Gastroesophageal sphincter (tissue), 4 donors: ENCODE data around the gene GLOD4. TPM values are rescaled to one million over a fixed set of nuclear protein-coding genes. Genes with fewer than 3 reads are reported as not detected.
A peak's percentile ranks its signal among the peaks of the same experiment; 100 is the strongest.
"Not testable (repeated sequence)": the region's sequence is repeated elsewhere in the genome, so short reads cannot be mapped to it uniquely, and the experiment has no call there.

ENCODE experiments used
- ATAC-seq: fragments of 150-250 bp; one replicate; pipeline ENCODE4 v1.9.1; 2016; ENCODE audit warnings: mild to moderate bottlenecking, moderate library complexity
- H3K27ac ChIP-seq, 4 donors: fragments of 200-600 bp; sonication (generic) in 3 of 4; 1 replicate in 3 of 4; 2 replicates in 1 of 4; pipeline ENCODE4 v1.5.1; 2016 to 2019
- H3K27me3 ChIP-seq: fragments of 200-600 bp; sonication (generic); one replicate; pipeline ENCODE4 v1.5.1; 2019
- H3K36me3 ChIP-seq, 2 donors: fragments of 200-600 bp; sonication (generic); one replicate each; pipeline ENCODE4 v1.5.1; 2019; ENCODE audit warnings: control low read depth in 1 of 2
- H3K4me1 ChIP-seq, 3 donors: fragments of 200-600 bp; sonication (generic); 1 replicate in 2 of 3; 2 replicates in 1 of 3; pipeline ENCODE4 v1.5.1; 2016 to 2019; ENCODE audit warnings: control low read depth in 2 of 3
- H3K4me3 ChIP-seq, 2 donors: fragments of 200-600 bp; sonication (generic); one replicate each; pipeline ENCODE4 v1.5.1; 2019; ENCODE audit warnings: mild to moderate bottlenecking in 1 of 2, moderate library complexity in 1 of 2
- H3K9me3 ChIP-seq, 3 donors: fragments of 200-600 bp; sonication (generic); one replicate each; pipeline ENCODE4 v1.5.1; 2017 to 2019; ENCODE audit warnings: control low read depth in 2 of 3
- CTCF ChIP-seq, 4 experiments: fragments of 200-600 bp in 2 of 4; fragments of 450-650 bp in 2 of 4; sonication (generic) in 1 of 4; IDR thresholded peaks; one replicate each; pipeline ENCODE4 v1.5.1; 2017 to 2019; ENCODE audit warnings: antibody characterized with exemption in 4 of 4, mild to moderate bottlenecking in 2 of 4, moderate library complexity in 2 of 4
- EP300 ChIP-seq: sonication (generic); formaldehyde crosslinking; IDR thresholded peaks from one replicate; pipeline ENCODE4 v1.6.1; 2017; ENCODE audit warnings: antibody characterized with exemption, mild to moderate bottlenecking
- POLR2A ChIP-seq, 2 donors: fragments of 450-650 bp; IDR thresholded peaks; one replicate each; pipeline ENCODE4 v1.6.1; 2017; ENCODE audit warnings: antibody characterized with exemption in 2 of 2, mild to moderate bottlenecking in 2 of 2, moderate library complexity in 1 of 2
- POLR2AphosphoS5 ChIP-seq: sonication (generic); formaldehyde crosslinking; IDR thresholded peaks from one replicate; pipeline ENCODE4 v1.6.1; 2017; ENCODE audit warnings: antibody characterized with exemption
- WGBS, 2 donors: methylation state at CpG; one replicate each; pipeline ENCODE4 v1.1.5; 2018; ENCODE audit warnings: low coverage in 1 of 2; 5-methylcytosine and 5-hydroxymethylcytosine counted together
- total RNA-seq, 4 donors: library from RNA; depleted of rRNA; stranded (reverse); fragments of >200 nt; gene quantifications; one replicate each; pipeline ENCODE4 v1.1.0, GENCODE V29; 2016

Gene GLOD4, protein sequence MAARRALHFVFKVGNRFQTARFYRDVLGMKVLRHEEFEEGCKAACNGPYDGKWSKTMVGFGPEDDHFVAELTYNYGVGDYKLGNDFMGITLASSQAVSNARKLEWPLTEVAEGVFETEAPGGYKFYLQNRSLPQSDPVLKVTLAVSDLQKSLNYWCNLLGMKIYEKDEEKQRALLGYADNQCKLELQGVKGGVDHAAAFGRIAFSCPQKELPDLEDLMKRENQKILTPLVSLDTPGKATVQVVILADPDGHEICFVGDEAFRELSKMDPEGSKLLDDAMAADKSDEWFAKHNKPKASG
- total RNA-seq, result 100 to 1,000 TPM in 2 of 4 donors, 10 to 100 TPM in 2; 52.5 to 119 (median 99.3) TPM

- Histone ChIP-seq H3K27ac (peak within 1 kb of the TSS; percentile 27 to 89 (median 86)), H3K9me3 (no peaks in the 10 kb centered on the region), H3K36me3 (peaks cover 0 to 36% of the 10 kb centered on the region in 2 donors), H3K4me1 (peaks cover 3 to 48% (median 21%) of the 10 kb centered on the region in 3 donors), H3K4me3 (peak within 1 kb of the TSS; percentile 68 to 81), H3K27me3 (no peaks in the 10 kb centered on the region)
- ATAC-seq, result peak; percentile 98
- WGBS, 2 donors, result 0% methylated on average over 37 to 50 of the region's 87 CpGs
- TF ChIP-seq EP300 (no peak), POLR2A (IDR thresholded peaks at IDR 0.05) (peak; percentile 75 to 79), CTCF (IDR thresholded peaks at IDR 0.05) (peak in 3 of 4 experiments; percentile 28 to 45 (median 35)), POLR2AphosphoS5 (peak; percentile 96)
Measured at GRCh38 chr17:781805-782731, at the start of gene GLOD4, which contains the start of gene MRM3. GLOD4 (minus strand) TSS chr17:782280; CDS start chr17:782255, 25 bp downstream. MRM3 (plus strand) TSS chr17:782353; CDS start chr17:782379, 26 bp downstream.

- H3K4me1 ChIP-seq, result peaks cover 0 to 15% (median 0%) of the 10 kb centered on the region in 3 donors
- H3K27ac ChIP-seq, result no peak overlapping the region
- WGBS, 2 donors, result 73 to 91% methylated on average over 5 to 6 of the region's 7 CpGs
- no peaks in the 10 kb centered on the region for H3K27me3 ChIP-seq
- H3K9me3 ChIP-seq, result no peaks in the 10 kb centered on the region
- H3K36me3 ChIP-seq, result no peaks in the 10 kb centered on the region
- no peak for ATAC-seq
- H3K4me3 ChIP-seq, result no peak overlapping the region
- TF ChIP-seq EP300 (no peak), POLR2AphosphoS5 (no peak), CTCF (IDR thresholded peaks at IDR 0.05) (no peak), POLR2A (IDR thresholded peaks at IDR 0.05) (no peak)
Measured at GRCh38 chr17:830950-831349, 48.9 kb upstream of the GLOD4 start.

GRCh38 chr17:830381-830780 is 48.3 kb upstream of the GLOD4 start:
- peaks cover 0 to 12% (median 0%) of the 10 kb centered on the region in 3 donors for H3K4me1 ChIP-seq
- H3K4me3 ChIP-seq, result no peak overlapping the region
- no peaks in the 10 kb centered on the region for H3K9me3 ChIP-seq
- TF ChIP-seq EP300 (no peak), POLR2AphosphoS5 (no peak), CTCF (IDR thresholded peaks at IDR 0.05) (no peak), POLR2A (IDR thresholded peaks at IDR 0.05) (no peak)
- H3K27me3 ChIP-seq, result no peaks in the 10 kb centered on the region
- H3K36me3 ChIP-seq, result peaks cover 0 to 5% of the 10 kb centered on the region in 2 donors
- 40 to 76% methylated on average over 1 to 19 of the region's 19 CpGs for WGBS, 2 donors
- no peak for ATAC-seq
- H3K27ac ChIP-seq, result no peak overlapping the region

DNA sequence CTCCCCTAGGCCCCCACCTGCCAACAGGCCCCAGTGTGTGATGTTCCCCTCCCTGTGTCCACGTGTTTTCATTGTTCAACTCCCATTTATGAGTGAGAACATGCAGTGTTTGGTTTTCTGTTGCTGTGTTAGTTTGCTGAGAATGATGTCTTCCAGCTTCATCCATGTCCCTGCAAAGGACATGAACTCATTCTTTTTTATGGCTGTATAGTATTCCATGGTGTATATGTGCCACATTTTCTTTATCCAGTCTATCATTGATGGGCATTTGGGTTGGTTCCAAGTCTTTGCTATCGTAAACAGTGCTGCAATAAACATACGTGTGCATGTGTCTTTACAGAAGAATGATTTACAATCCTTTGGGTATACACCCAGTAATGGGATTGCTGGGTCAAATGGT is 47.5 kb upstream of the GLOD4 start:
- not testable (repeated sequence) for H3K4me3 ChIP-seq, H3K27ac ChIP-seq, ATAC-seq, H3K9me3 ChIP-seq, H3K4me1 ChIP-seq, H3K27me3 ChIP-seq
- 66 to 74% methylated on average over 2 to 3 of the region's 3 CpGs for WGBS, 2 donors
- H3K36me3 ChIP-seq, result peaks cover 0 to 13% of the 10 kb centered on the region in 2 donors

GRCh38 chr17:828761-829160 is 46.7 kb upstream of the GLOD4 start:
- H3K4me1 ChIP-seq, result no peaks in the 10 kb centered on the region
- no peaks in the 10 kb centered on the region for H3K9me3 ChIP-seq
- TF ChIP-seq CTCF (IDR thresholded peaks at IDR 0.05) (no peak), POLR2A (IDR thresholded peaks at IDR 0.05) (no peak), EP300 (no peak), POLR2AphosphoS5 (no peak)
- H3K4me3 ChIP-seq, result no peak overlapping the region
- ATAC-seq, result no peak
- WGBS, 2 donors, result 69 to 79% methylated on average over 5 of the region's 5 CpGs
- no peak overlapping the region for H3K27ac ChIP-seq
- H3K27me3 ChIP-seq, result no peaks in the 10 kb centered on the region
- peaks cover 0 to 18% of the 10 kb centered on the region in 2 donors for H3K36me3 ChIP-seq
